HG03095 (cell line): Measurements from ENCODE around the gene ZNF560.
"Not testable (repeated sequence)": the region's sequence is repeated elsewhere in the genome, so short reads cannot be mapped to it uniquely, and the experiment has no call there.

Experiments
- ATAC-seq: cut with Tn5 transposase; IDR thresholded peaks from one replicate; pipeline ENCODE4 v1.9.1; 2021; ENCODE audit warnings: moderate library complexity; ENCODE audit not compliant: unreplicated experiment

ZNF560 gene

DNA sequence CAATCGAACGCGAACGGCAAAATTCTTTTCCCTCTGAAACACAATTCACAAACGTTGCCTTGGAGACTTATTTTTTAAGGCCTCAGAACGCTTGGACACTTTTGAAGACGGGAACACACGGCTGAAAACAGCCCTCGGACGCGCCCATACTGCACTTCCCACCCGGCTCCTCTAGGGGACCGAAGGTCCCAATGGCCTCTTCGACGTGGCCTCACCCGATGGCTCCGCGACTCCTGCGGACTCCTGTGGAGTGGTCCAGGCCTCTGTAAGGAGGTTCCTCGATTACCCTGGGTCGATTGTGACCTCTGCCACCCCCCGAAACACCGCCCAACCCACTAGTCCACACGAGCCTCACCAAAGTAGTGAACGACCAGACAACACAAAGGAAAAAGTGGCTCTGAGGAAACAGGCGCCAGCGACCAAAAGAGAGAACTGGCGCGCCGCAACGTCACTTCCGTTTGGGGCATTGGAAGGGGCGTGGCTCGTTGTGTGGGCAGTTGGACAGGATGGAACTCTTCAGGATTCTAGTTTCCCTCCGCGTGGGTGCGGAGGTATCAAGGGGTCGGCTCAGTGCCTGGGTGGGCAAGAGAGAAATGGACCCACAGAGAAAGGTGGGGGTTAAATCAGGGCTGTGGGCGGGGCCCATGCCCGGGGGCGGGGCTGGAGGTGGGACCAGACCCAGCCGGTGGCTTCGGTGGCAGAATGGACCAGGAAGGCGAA lies at the start of gene ZNF560:
Gene ZNF560, minus strand, starts transcription at position 434 of the 720 bp plus-strand sequence. CDS start 23,303 bp downstream, outside the sequence.
- ATAC-seq = no peak

DNA sequence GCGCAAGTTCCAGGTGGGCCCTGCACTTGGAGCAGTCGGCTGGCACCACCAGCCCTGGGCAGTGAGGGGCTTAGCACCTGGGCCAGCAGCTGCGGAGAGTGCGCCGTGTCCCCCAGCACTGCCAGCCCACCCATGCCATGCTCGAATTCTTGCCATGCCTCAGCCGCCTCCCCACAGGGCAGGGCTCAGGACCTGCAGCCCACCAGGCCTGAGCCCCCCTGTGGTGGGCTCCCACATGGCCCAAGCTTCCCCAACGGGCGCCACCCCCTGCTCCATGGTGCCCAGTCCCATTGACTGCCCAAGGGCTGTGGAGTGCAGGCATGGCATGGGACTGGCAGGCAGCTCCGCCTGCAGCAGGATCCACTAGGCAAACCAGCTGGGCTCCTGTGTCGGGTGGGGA lies 49.5 kb upstream of the ZNF560 start:
- ATAC-seq = no peak

DNA sequence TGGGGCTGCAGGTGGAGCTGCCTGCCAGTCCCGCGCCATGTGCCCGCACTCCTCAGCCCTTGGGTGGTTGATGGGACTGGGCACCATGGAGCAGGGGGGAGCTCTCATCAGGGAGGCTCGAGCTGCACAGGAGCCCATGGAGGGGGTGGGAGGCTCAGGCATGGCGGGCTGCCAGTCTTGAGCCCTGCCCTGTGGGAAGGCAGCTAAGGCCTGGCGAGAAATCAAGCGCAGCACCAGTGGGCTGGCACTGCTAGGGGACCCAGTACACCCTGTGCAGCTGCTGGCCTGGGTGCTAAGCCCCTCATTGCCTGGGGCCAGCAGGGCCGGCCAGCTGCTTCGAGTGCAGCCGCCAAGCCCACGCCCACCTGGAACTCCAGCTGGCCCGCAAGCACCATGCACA lies 42.9 kb upstream of the ZNF560 start:
- ATAC-seq = not testable (repeated sequence)

DNA sequence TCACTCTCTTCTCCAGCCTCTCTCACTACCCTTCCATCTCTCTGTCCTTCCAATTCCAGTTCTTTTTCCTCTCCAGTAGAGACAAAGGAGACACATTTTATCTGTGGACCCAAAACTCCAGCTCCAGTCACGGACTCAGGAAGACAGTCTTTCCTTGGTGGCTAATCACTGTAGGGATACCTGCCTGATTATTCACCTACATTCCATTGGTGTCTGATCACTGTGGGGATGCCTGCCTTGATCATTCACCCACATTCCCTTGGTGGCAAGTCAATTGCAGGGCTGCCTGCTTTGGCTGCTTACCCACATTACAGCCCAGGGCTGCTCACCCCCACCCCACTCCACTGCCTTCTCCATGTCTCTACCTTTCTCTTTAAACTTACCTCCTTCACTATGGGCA lies 41.5 kb upstream of the ZNF560 start:
- not testable (repeated sequence) for ATAC-seq

DNA sequence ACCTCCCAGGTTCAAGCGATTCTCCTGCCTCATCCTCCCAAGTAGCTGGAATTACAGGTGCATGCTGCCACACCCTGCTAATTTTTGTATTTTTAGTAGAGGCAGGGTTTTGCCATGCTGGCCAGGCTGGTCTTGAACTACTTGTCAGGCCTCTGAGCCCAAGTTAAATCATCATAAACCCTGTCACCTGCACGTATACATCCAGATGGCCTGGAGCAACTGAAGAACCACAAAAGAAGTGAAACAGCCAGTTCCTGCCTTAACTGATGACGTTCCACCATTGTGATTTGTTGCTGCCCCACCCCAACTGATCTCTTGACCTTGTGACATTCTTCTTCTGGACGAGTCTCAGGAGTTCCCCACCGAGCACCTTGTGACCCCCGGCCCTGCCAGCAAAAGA lies 40.8 kb upstream of the ZNF560 start:
- ATAC-seq = not testable (repeated sequence)

DNA sequence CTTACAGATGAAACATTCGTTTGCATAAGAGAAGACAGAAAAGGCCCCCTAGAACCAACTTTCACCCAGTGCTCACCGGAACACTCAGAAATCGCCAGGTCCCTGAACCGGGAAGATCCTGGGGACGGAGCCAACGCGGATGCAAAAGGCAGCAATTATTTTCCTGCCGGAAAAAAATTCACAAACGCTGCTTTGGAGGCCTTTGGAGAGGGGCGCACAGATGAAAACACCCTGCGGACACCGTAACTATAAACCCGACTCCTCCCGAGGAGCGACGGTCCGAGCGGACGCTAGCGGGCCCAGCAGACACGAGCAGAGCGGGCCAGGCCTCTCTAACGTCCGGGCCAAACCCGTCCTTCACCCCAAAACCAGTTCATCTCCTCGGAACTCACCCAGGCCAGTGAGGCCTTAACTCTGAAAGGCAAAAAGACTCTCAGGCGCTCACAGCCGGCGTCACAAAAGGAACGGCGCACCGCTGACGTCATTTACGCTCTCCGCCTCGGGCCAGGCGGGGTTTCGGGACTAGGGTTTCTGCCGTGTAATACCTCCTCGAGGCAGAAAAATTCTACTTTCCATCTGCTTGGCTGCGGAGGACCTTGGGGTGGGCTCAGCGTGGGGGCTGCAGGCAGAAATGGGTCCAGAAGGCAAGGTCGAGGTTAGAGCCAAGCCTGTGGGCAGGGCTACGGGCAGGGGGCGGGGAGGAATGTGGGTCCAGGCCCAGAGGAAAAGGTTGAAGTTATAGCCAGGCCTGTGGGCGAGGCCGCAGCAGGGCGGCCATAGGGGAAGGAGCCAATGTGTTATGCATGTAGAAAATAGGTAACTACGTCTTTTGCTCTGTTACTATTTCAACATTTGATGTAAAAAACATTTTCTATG lies 40.0 kb upstream of the ZNF560 start, which contains the start of gene ZNF426:
Gene ZNF426, minus strand, starts transcription at position 463 of the 876 bp plus-strand sequence. CDS start 2,413 bp downstream, outside the sequence.
- peak; percentile 63 for ATAC-seq

DNA sequence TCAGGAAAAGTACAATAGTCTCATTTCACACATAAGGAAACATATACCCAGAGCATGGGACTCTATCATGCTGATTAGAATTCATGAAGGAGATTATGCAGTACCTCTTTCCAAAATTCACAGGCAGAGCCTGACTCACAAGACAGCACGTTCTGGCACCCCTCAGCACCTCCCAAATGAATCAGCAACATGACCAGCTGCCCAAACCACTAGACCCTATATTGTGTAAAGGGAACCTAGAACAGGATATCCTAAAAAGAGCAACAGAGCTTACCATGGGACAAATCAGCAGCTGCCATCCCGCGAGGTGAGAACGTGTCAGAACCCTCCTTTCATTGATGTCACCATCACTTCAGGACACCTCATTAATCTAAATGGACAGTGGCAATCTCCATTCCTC lies 37.5 kb upstream of the ZNF560 start:
- ATAC-seq = no peak

DNA sequence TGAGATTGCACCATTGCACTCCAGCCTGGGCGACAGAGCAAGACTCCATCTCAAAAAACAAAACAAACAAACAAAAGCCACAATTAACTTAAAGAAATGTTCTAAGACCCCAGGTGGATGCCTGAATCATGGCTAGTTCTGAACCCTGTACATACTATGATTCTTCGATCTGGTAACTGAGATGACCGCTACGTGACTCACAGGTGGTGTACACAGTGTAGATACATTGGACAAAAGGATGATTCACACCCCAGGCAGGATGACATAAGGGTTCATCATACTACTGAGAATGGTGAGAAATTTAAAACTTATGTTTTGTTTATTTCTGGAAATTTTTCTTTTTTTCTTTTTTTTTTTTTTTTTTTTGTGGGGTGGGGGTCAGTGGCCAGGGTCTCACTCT lies 33.5 kb upstream of the ZNF560 start:
- ATAC-seq = no peak

DNA sequence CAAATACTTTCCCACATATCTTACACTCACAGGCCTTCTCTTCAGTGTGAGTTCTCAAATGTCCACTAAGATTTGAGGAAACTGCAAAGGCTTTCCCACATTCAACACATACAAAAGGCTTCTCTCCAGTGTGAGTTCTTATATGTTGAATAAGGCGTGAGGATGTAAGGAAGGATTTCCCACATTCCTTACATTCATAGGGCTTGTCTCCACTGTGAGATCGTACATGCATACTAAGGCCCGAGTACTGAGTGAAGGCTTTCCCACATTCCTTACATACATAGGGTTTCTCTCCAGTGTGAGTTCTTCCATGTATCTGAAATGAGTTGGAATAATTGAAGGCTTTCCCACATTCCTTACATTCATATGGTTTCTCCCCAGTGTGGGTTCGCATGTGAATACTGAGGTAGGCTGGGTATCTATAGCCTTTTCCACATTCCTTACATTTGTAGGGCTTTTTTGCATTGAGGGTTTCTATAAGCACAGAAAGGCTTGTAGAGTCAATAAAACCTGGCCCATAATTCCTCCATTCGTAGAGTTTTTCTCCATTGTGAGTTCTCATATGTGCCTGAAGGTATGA lies 30.4 kb upstream of the ZNF560 start:
- ATAC-seq = no peak

DNA sequence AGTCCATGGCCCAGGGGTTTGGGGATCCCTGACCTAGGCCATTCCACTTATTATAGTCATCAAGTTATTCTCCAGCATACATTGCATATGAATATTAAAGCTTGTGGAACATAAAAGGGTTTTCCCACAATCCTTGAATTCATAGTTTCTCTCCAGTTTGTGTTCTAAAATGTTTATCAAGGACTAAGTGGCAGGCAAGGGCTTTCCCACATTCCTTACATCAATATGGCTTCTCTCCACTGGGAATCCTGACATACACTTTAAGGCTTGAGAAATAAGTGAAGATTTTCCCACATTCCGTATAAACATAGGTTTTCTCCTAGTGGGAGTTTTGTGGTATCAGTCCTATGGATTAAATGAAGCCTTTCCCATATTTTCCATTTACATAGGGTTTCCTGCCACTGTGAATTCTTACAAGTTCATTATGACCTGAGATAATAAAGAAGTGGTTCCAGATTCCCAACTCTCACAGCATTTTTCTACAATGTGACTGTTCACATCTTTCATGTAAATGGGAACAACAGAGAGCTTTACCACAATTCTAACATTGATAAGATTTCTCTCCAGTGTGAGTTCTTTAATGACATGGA lies 25.6 kb upstream of the ZNF560 start:
- ATAC-seq = no peak

DNA sequence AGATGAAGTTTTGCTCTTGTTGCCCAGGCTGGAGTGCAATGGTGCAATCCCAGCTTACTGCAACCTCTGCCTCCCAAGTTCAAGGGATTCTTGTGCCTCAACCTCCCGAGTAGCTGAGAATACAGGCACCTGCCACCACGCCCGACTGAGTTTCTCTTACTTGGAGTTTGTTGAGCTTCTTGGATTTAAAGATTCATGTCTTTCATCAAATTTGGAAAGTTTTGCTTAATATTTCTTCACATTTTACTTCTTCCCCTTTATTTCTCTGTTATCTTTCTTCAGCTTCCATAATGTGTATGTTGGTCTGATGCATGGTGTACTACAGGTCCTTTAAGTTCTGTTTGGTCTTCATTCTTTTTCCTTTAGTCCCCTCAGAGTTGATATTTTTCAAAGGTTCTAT lies 8.9 kb upstream of the ZNF560 start:
- ATAC-seq = no peak

DNA sequence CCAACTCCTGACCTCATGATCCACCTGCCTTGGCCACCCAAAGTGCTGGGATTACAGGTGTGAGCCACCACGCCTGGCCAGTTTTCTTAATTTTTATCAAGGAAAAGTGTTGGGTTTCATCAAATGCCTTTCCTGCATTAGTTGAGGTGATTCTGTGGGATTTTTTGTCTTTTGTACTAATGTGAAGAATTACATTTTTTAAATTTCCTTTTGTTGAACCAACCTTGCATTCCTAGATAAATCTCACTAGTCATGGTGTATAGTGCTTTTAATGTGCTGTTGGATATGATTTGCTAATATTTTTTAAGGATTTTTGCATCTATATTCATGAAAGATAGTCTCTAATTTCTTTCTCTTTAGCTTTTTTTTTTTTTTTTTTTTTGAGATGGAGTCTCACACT lies 2.4 kb upstream of the ZNF560 start:
- no peak for ATAC-seq

DNA sequence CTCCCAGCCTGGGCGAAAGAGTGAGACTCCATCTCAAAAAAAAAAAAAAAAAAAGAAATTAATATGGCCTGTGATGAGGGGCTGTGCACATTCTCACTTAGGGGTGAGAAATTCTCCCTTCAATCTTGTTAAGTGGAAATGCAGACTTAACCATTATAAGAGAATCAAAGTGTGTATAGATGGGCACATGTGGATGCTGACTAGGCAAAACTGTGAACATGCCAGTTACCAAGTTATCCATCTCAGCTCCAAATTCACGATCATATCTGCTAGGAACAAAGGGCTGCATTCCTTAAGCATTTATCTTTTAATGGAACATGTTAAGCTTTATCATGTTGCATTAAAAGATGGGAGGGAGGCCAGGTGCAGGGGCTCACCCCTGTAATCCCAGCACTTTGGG lies 4.3 kb downstream of the ZNF560 start:
- ATAC-seq = no peak

DNA sequence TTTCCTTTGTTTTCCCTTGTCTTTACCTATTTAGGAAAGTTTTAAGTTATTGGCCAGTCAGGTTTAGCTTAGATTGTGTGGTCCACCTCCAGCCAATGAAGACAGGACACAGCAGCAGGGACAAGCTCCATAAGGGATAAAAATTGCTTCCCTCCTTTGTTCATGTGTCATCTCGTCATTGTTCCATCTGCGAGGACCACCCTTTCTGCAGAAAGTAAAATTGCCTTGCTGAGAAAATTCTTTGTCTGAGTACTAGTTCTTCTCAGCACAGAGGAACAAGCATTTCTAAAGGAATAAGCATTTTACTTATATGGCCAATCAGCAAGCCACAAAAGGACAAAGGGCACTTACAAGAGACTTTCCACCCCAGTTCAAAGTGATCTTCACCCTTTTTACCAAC lies 11.4 kb downstream of the ZNF560 start:
- no peak for ATAC-seq

DNA sequence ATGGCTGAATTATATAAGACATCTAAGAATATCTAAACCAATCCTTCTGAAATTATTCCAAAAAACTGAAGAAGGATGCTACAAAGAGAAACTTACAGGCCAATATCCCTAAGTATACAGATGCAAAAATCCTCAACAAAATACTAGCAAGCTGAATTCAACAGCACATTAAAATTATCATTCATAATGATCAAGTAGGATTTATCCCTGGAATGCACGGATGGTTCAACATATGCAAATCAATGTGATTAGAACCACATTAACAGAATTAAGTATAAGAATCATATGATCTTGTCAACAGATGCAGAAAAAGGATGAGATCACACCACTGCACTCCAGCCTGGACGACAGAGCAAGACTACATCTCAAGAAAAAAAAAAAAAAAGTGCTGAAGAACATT lies 13.3 kb downstream of the ZNF560 start:
- ATAC-seq = no peak

DNA sequence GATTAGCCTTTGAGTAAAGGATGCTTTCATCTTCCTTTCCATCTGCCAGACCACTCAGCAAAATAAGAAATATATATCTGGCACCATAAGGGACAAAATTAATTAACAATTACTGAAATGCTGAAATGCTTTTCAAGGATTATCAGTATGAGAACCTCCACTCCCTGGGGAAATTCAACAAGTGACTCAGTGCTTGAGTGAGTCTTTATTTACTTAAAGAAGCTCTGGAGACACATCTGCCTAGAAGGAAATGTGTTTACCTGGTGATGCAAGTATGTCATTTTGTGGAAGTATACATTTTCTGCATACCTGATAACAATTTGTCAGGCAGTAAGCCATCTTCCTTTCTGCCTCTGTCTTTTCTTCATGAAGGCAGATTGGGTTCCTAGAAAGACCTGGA lies 23.4 kb downstream of the ZNF560 start:
- ATAC-seq = no peak

DNA sequence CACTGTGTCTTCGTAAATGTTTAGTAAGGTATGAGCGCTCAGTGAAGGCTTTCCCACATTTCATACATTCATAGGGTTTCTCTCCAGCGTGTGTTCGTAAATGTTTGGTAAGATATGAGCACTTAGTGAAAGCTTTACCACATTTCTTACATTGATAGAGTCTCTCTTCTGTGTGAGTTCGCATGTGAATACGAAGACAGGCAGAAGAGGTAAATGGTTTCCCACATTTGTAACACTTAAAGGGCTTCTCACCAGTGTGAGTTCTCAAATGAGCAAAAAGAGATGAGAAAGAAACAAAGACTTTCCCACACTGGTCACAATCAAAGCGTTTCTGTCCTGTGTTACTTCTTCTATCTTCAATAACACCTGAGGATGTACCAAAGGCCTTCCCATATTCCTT lies 31.3 kb downstream of the ZNF560 start:
- no peak for ATAC-seq

DNA sequence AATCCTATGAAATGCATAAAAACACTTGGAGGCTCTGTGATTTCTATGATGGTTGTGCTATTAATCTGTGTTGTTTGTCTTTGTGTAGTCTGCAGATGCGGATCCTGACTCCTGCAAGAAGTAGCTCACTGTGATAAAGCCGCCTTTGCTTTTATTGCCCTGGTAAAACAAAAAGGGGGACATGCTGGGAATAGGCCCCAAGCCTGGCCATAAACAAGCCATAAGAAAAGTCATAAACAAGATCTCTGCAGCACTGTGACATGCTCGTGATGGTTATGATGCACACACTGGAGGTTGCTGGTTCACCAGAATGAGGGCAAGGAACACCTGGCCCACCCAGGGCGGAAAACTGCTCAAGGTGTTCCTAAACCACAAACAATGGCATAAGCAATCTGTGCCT lies 36.5 kb downstream of the ZNF560 start:
- ATAC-seq = no peak

DNA sequence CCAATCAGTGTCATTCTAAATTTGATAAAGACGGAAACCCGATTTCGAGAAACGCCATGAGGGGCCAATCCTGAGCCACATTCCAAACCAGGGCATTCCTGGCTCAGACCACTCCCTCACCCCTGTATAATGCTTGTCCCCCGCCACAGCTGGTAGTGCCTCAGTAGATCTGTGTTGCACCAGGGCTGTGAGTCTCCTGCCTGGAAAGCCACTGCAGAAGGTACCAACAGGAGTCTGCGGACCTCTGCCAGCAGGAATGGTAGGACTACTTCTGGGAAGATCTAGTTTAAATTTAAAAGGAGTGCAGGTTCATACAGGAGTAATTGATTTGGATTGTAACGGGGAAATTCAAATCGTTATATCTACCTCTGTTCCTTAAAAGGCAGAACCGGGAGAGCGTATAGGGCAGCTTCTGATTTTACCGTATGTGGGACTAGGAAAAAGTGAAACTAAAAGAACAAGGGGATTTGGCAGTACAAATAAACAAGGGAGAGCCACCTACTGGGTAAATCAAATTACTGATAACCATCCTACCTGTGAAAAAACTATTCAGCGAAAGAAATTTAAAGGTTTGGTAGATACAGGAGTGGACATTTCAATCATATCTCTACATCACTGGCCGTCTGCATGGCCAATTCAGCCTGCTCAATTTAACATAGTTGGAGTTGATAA lies 42.3 kb downstream of the ZNF560 start:
- ATAC-seq = no peak

DNA sequence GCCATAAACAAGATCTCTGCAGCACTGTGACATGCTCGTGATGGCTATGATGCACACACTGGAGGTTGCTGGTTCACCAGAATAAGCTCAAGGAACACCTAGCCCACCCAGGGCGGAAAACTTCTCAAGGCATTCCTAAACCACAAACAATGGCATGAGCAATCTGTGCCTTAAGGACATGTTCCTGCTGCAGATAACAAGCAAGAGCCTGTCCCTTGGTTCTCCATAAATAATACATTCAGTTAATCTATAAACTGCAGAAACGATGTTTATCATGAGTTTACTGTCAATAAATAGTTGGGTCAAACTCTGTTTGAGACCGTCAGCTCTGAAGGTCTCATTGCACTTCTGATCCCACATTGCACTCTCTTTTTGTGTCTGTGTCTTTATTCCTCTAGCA lies 44.5 kb downstream of the ZNF560 start:
- ATAC-seq = no peak

DNA sequence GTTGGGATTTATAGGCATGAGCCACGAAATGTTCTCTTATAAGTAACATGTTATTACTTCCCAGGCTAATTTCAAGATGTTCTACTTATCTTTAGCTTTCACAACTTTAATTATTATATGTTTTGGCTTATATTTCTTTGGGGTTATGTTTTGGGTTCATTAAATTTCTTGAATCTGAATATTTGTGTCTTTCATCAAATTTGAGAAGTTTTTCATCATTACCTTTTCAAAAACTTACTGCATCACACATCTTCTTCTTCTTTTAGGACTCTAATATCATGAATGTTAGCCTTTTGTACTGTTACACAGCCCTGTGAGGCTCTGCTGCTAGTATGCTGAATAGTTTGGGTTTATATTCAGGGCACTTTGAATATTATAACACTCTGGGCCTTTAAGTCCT lies 53.4 kb downstream of the ZNF560 start:
- ATAC-seq = no peak
